ENCODE results near the gene FOXP1. TPM values are rescaled to one million over a fixed set of nuclear protein-coding genes. Genes with fewer than 3 reads are reported as not detected.

FOXP1 gene
- polyA plus RNA-seq, 1 donor from 2014 or later = 5.6 TPM

DNA sequence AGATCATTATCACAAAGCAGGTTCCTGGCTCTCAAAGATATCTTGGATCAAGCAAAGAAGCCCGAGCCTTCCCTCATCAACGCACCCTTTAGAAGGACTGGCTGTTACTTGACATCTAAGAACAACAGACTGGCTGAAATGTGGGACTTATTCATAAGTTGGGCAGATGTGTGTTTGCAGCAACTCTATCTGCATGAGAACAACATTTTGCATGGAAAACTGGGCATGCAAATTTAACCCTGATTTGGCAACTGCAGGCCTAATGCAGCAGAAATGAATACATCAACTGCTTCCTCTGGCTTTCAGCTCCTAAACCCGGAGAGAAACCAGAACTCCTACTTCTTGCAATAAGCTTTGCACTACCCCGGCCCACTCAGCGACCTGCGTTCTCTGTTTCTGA, 35.0 kb upstream of the FOXP1 start:
- H3K9ac ChIP-seq (ENCODE audit: low read length) = no peak overlapping the region
- H3K9me3 ChIP-seq (ENCODE audit: low read length) = no peaks in the 10 kb centered on the region
- H3F3A ChIP-seq (ENCODE audit: insufficient read depth, low read length, poor library complexity, severe bottlenecking) = no peaks in the 10 kb centered on the region
- no peaks in the 10 kb centered on the region for H3K9me2 ChIP-seq (ENCODE audit: insufficient read depth, low read length)
- H3K79me2 ChIP-seq (replicated peaks; ENCODE audit: insufficient read depth, low read length) = no peaks in the 10 kb centered on the region
- no peak overlapping the region for H3K27ac ChIP-seq (ENCODE audit: low read length)
- TF ChIP-seq TAF1 (IDR thresholded peaks at IDR 0.05; ENCODE audit: low read depth) (no peak), EZH2 (IDR thresholded peaks at IDR 0.05; ENCODE audit: borderline replicate concordance, insufficient read depth, low read length, poor library complexity, severe bottlenecking) (no peak), MXI1 (conservative IDR thresholded peaks at IDR 0.05; ENCODE audit: poor library complexity, severe bottlenecking) (no peak), RAD21 (conservative IDR thresholded peaks at IDR 0.05) (no peak), SMC3 (conservative IDR thresholded peaks at IDR 0.05; ENCODE audit: poor library complexity) (no peak), POLR2AphosphoS5 (IDR thresholded peaks at IDR 0.05) (no peak), EP300 (conservative IDR thresholded peaks at IDR 0.05; ENCODE audit: poor library complexity, severe bottlenecking) (no peak)
- TF ChIP-seq, protein P1, sequence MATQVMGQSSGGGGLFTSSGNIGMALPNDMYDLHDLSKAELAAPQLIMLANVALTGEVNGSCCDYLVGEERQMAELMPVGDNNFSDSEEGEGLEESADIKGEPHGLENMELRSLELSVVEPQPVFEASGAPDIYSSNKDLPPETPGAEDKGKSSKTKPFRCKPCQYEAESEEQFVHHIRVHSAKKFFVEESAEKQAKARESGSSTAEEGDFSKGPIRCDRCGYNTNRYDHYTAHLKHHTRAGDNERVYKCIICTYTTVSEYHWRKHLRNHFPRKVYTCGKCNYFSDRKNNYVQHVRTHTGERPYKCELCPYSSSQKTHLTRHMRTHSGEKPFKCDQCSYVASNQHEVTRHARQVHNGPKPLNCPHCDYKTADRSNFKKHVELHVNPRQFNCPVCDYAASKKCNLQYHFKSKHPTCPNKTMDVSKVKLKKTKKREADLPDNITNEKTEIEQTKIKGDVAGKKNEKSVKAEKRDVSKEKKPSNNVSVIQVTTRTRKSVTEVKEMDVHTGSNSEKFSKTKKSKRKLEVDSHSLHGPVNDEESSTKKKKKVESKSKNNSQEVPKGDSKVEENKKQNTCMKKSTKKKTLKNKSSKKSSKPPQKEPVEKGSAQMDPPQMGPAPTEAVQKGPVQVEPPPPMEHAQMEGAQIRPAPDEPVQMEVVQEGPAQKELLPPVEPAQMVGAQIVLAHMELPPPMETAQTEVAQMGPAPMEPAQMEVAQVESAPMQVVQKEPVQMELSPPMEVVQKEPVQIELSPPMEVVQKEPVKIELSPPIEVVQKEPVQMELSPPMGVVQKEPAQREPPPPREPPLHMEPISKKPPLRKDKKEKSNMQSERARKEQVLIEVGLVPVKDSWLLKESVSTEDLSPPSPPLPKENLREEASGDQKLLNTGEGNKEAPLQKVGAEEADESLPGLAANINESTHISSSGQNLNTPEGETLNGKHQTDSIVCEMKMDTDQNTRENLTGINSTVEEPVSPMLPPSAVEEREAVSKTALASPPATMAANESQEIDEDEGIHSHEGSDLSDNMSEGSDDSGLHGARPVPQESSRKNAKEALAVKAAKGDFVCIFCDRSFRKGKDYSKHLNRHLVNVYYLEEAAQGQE (IDR thresholded peaks at IDR 0.05; ENCODE audit: borderline replicate concordance) = no peak
- TF ChIP-seq, protein P2, sequence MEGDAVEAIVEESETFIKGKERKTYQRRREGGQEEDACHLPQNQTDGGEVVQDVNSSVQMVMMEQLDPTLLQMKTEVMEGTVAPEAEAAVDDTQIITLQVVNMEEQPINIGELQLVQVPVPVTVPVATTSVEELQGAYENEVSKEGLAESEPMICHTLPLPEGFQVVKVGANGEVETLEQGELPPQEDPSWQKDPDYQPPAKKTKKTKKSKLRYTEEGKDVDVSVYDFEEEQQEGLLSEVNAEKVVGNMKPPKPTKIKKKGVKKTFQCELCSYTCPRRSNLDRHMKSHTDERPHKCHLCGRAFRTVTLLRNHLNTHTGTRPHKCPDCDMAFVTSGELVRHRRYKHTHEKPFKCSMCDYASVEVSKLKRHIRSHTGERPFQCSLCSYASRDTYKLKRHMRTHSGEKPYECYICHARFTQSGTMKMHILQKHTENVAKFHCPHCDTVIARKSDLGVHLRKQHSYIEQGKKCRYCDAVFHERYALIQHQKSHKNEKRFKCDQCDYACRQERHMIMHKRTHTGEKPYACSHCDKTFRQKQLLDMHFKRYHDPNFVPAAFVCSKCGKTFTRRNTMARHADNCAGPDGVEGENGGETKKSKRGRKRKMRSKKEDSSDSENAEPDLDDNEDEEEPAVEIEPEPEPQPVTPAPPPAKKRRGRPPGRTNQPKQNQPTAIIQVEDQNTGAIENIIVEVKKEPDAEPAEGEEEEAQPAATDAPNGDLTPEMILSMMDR (IDR thresholded peaks at IDR 0.05; ENCODE audit: poor library complexity, severe bottlenecking) = no peak
- no peaks in the 10 kb centered on the region for H3K36me3 ChIP-seq (ENCODE audit: insufficient read depth, low read length)
- H3K4me3 ChIP-seq (ENCODE audit: low read length) = no peak overlapping the region
- no peak overlapping the region for H3K4me2 ChIP-seq (ENCODE audit: low read length)
- H4K20me1 ChIP-seq (ENCODE audit: insufficient read depth) = no peaks in the 10 kb centered on the region
- H2AFZ ChIP-seq (ENCODE audit: low read depth, low read length) = no peak overlapping the region
- H3K27me3 ChIP-seq (ENCODE audit: insufficient read depth, low read depth, low read length) = no peaks in the 10 kb centered on the region

DNA sequence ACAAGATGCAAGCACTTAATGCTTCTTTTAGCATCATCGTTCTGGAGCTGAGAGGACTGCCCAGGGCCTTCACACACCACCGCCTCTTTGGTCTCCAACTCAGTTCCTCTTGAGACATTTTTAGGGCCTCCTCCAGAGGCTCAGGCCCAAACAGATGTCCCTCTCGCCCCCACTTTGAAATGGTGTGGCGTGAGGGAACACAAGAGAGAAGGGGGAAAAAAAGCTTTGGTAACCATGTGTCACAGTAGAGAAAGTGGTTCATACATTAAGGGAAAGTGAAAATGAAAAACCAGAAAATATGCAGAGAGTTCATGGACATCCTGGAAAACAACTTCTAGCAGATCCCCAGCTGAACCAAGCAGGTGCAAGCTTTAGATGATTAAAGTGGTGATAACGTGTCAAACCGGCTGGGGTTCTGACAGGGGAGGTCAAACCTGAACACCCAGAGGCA, 33.1 kb upstream of the FOXP1 start:
- TF ChIP-seq RAD21 (conservative IDR thresholded peaks at IDR 0.05) (no peak), EP300 (conservative IDR thresholded peaks at IDR 0.05; ENCODE audit: poor library complexity, severe bottlenecking) (no peak), POLR2AphosphoS5 (IDR thresholded peaks at IDR 0.05) (no peak), SMC3 (conservative IDR thresholded peaks at IDR 0.05; ENCODE audit: poor library complexity) (no peak), TAF1 (IDR thresholded peaks at IDR 0.05; ENCODE audit: low read depth) (no peak), EZH2 (IDR thresholded peaks at IDR 0.05; ENCODE audit: borderline replicate concordance, insufficient read depth, low read length, poor library complexity, severe bottlenecking) (no peak), MXI1 (conservative IDR thresholded peaks at IDR 0.05; ENCODE audit: poor library complexity, severe bottlenecking) (no peak)
- TF ChIP-seq, protein P2 (IDR thresholded peaks at IDR 0.05; ENCODE audit: poor library complexity, severe bottlenecking) = no peak
- H3K9me3 ChIP-seq (ENCODE audit: low read length) = no peaks in the 10 kb centered on the region
- H3K9me2 ChIP-seq (ENCODE audit: insufficient read depth, low read length) = no peaks in the 10 kb centered on the region
- H3K36me3 ChIP-seq (ENCODE audit: insufficient read depth, low read length) = no peaks in the 10 kb centered on the region
- H3K27me3 ChIP-seq (ENCODE audit: insufficient read depth, low read depth, low read length) = no peaks in the 10 kb centered on the region
- H4K20me1 ChIP-seq (ENCODE audit: insufficient read depth) = no peaks in the 10 kb centered on the region
- H3K79me2 ChIP-seq (replicated peaks; ENCODE audit: insufficient read depth, low read length) = no peaks in the 10 kb centered on the region
- no peak overlapping the region for H3K9ac ChIP-seq (ENCODE audit: low read length)
- H3K4me3 ChIP-seq (ENCODE audit: low read length) = no peak overlapping the region
- H3K4me2 ChIP-seq (ENCODE audit: low read length) = no peak overlapping the region
- H3F3A ChIP-seq (ENCODE audit: insufficient read depth, low read length, poor library complexity, severe bottlenecking) = no peaks in the 10 kb centered on the region
- no peak overlapping the region for H2AFZ ChIP-seq (ENCODE audit: low read depth, low read length)
- no peak overlapping the region for H3K27ac ChIP-seq (ENCODE audit: low read length)
